Hepatocyte (in vitro differentiated cells): Measurements from ENCODE around the gene RANBP3. TPM values are rescaled to one million over a fixed set of nuclear protein-coding genes. Genes with fewer than 3 reads are reported as not detected.
A peak's percentile ranks its signal among the peaks of the same experiment; 100 is the strongest.

Experiments used
- DNase-seq: peaks from one replicate; pipeline ENCODE4 v3.0.0-alpha.2; 2016; ENCODE audit warnings: low spot score
- H2AFZ ChIP-seq: fragments of 200-600 bp; sonication (generic); 2 replicates; pipeline ENCODE4 v1.6.0; 2016; ENCODE audit warnings: antibody characterized with exemption, mild to moderate bottlenecking
- H3K27ac ChIP-seq: fragments of 200-600 bp; sonication (generic); 2 replicates; pipeline ENCODE4 v1.5.1; 2016; ENCODE audit warnings: mild to moderate bottlenecking
- H3K27me3 ChIP-seq: fragments of 200-600 bp; sonication (generic); 2 replicates; pipeline ENCODE4 v1.6.1; 2016
- H3K36me3 ChIP-seq: fragments of 200-600 bp; sonication (generic); replicated peaks from 2 replicates; pipeline ENCODE4 v1.5.1; 2016; ENCODE audit warnings: low read depth; ENCODE audit not compliant: insufficient read depth
- H3K4me1 ChIP-seq: fragments of 200-600 bp; sonication (generic); 2 replicates; pipeline ENCODE4 v1.5.1; 2016; ENCODE audit warnings: mild to moderate bottlenecking, moderate library complexity; ENCODE audit not compliant: insufficient read depth
- H3K4me2 ChIP-seq: fragments of 200-600 bp; sonication (generic); 2 replicates; pipeline ENCODE4 v1.6.0; 2016
- H3K4me3 ChIP-seq: fragments of 200-600 bp; sonication (generic); 2 replicates; pipeline ENCODE4 v1.5.1; 2016; ENCODE audit warnings: mild to moderate bottlenecking
- H3K79me2 ChIP-seq: fragments of 200-600 bp; sonication (generic); 2 replicates; pipeline ENCODE4 v1.6.0; 2017; ENCODE audit warnings: mild to moderate bottlenecking
- H3K9me2 ChIP-seq: fragments of 200-600 bp; sonication (generic); replicated peaks from 2 replicates; pipeline ENCODE4 v1.6.0; 2017; ENCODE audit warnings: mild to moderate bottlenecking; ENCODE audit not compliant: insufficient read depth
- H3K9me3 ChIP-seq: fragments of 200-600 bp; sonication (generic); 2 replicates; pipeline ENCODE4 v1.5.1; 2016; ENCODE audit warnings: low read depth, mild to moderate bottlenecking
- H4K20me1 ChIP-seq: fragments of 200-600 bp; sonication (generic); 2 replicates; pipeline ENCODE4 v1.6.0; 2016; ENCODE audit warnings: mild to moderate bottlenecking; ENCODE audit not compliant: insufficient read depth, poor library complexity, severe bottlenecking
- EZH2 ChIP-seq: fragments of 200-600 bp; sonication (generic); IDR thresholded peaks from 2 replicates; pipeline ENCODE4 v1.6.1; 2016; ENCODE audit warnings: antibody characterized with exemption, mild to moderate bottlenecking, borderline replicate concordance
- EZH2phosphoT487 ChIP-seq: fragments of 200-600 bp; sonication (generic); IDR thresholded peaks from one replicate; pipeline ENCODE4 v1.6.1; 2018; ENCODE audit warnings: antibody characterized with exemption, mild to moderate bottlenecking, low read depth, moderate library complexity; ENCODE audit not compliant: unreplicated experiment, severe bottlenecking
- WGBS: methylation state at CpG from one replicate; pipeline ENCODE4 v1.1.6; 2016; ENCODE audit warnings: low lambda C conversion rate; ENCODE audit errors: missing lambda C conversion rate; 5-methylcytosine and 5-hydroxymethylcytosine counted together
- polyA plus RNA-seq: library from polyadenylated mRNA; unstranded; fragments of >200 nt; fragmentation: Nextera tagmentation; extraction: Ambion mirVana; gene quantifications from 2 replicates; pipeline ENCODE4 v1.2.1, GENCODE V29; 2016
- total RNA-seq: library from RNA; depleted of rRNA; stranded (reverse); fragments of >200 nt; gene quantifications from 2 replicates; pipeline ENCODE4 v1.2.3, GENCODE V29; 2014
- TF ChIP-seq, protein P1 (sequence below): fragments of 200-600 bp; sonication (generic); IDR thresholded peaks from 2 replicates; pipeline ENCODE4 v1.5.1; 2016; ENCODE audit warnings: antibody characterized with exemption, mild to moderate bottlenecking; ENCODE audit not compliant: poor library complexity

Gene RANBP3
- total and polyA plus RNA-seq, 2 experiments from 2014 or later: 10.4 to 51.0 TPM

GRCh38 chr19:5882421-5882968 lies 95.4 kb downstream of the RANBP3 start:
- WGBS: 79% methylated on average over 9 of the region's 9 CpGs
- Histone ChIP-seq H3K9me2 (no peaks in the 10 kb centered on the region), H3K4me3 (no peak overlapping the region), H3K4me2 (no peak overlapping the region), H3K27ac (no peak overlapping the region), H3K27me3 (no peaks in the 10 kb centered on the region), H3K9me3 (no peaks in the 10 kb centered on the region), H4K20me1 (no peaks in the 10 kb centered on the region), H3K79me2 (no peaks in the 10 kb centered on the region), H3K4me1 (peaks cover 15% of the 10 kb centered on the region), H2AFZ (no peak overlapping the region), H3K36me3 (no peaks in the 10 kb centered on the region)
- no peak for DNase-seq
- TF ChIP-seq, protein P1, sequence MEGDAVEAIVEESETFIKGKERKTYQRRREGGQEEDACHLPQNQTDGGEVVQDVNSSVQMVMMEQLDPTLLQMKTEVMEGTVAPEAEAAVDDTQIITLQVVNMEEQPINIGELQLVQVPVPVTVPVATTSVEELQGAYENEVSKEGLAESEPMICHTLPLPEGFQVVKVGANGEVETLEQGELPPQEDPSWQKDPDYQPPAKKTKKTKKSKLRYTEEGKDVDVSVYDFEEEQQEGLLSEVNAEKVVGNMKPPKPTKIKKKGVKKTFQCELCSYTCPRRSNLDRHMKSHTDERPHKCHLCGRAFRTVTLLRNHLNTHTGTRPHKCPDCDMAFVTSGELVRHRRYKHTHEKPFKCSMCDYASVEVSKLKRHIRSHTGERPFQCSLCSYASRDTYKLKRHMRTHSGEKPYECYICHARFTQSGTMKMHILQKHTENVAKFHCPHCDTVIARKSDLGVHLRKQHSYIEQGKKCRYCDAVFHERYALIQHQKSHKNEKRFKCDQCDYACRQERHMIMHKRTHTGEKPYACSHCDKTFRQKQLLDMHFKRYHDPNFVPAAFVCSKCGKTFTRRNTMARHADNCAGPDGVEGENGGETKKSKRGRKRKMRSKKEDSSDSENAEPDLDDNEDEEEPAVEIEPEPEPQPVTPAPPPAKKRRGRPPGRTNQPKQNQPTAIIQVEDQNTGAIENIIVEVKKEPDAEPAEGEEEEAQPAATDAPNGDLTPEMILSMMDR: no peak
- no peak for TF ChIP-seq EZH2
- TF ChIP-seq EZH2phosphoT487: no peak

DNA sequence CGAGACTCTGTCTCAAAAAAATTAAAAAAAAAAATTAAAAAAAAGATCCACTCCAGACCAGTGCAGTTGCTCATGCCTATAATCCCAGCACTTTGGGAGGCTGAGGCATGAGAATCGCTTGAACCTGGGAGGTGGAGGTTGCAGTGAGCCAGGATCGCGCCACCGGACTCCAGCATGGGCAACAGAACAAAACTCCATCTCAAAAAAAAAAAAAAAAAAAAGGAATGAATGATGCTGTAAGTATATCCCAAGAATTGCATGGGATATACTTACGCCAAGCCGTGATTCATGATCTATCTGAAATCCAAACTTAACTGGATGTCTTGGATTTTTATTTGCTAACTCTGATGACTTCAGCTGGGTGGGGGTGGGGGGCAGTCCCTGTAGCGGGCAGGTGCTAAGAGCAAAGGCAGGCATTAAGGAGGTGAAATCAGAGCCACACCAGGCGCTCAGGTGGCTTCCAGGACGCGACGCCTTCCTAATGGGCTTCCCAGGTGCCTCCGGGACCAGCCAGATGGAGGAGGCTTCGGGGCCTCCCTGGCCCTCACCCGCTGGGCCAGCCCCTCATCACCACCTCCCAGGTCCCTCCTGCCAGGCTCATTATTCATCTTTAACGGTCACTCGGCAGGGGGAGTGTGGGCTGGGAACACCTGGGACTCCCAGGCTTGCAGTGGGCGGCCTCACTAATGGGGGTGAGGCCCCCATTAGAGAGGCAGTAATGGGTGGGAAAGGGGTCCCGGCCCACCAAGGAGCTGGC lies 96.2 kb downstream of the RANBP3 start:
- H3K9me3 ChIP-seq: no peaks in the 10 kb centered on the region
- H3K27ac ChIP-seq: no peak overlapping the region
- H3K36me3 ChIP-seq: no peaks in the 10 kb centered on the region
- no peaks in the 10 kb centered on the region for H3K9me2 ChIP-seq
- no peaks in the 10 kb centered on the region for H3K27me3 ChIP-seq
- H4K20me1 ChIP-seq: no peaks in the 10 kb centered on the region
- DNase-seq: no peak
- no peak overlapping the region for H3K4me2 ChIP-seq
- no peak overlapping the region for H3K4me3 ChIP-seq
- no peak overlapping the region for H2AFZ ChIP-seq
- H3K79me2 ChIP-seq: no peaks in the 10 kb centered on the region
- 72% methylated on average over 19 of the region's 19 CpGs for WGBS
- TF ChIP-seq EZH2: no peak
- TF ChIP-seq, protein P1: no peak
- no peak for TF ChIP-seq EZH2phosphoT487
- H3K4me1 ChIP-seq: peaks cover 15% of the 10 kb centered on the region

GRCh38 chr19:5880604-5881078 lies 97.3 kb downstream of the RANBP3 start:
- no peak for TF ChIP-seq EZH2phosphoT487
- TF ChIP-seq, protein P1: no peak
- no peak for TF ChIP-seq EZH2
- Histone ChIP-seq H3K27ac (peak overlapping the region; percentile 55), H3K27me3 (no peaks in the 10 kb centered on the region), H3K9me3 (no peaks in the 10 kb centered on the region), H3K4me3 (no peak overlapping the region), H3K79me2 (no peaks in the 10 kb centered on the region), H3K36me3 (no peaks in the 10 kb centered on the region), H2AFZ (no peak overlapping the region), H3K4me2 (peak overlapping the region; percentile 66), H3K4me1 (peaks cover 15% of the 10 kb centered on the region), H4K20me1 (no peaks in the 10 kb centered on the region), H3K9me2 (no peaks in the 10 kb centered on the region)
- 19% methylated on average over 14 of the region's 15 CpGs for WGBS
- peak; percentile 84 for DNase-seq
